HEK293T (cell line): Measurements from ENCODE around the gene ELF1.

Experiments used
- FOXK2 ChIP-seq: fragments of 450-650 bp; IDR thresholded peaks from 2 replicates; pipeline ENCODE4 v1.6.1; 2016; ENCODE audit warnings: mild to moderate bottlenecking
- FOXM1 ChIP-seq: fragments of 450-650 bp; IDR thresholded peaks from 2 replicates; pipeline ENCODE4 v1.6.1; 2017; ENCODE audit warnings: mild to moderate bottlenecking, borderline replicate concordance
- SUZ12 ChIP-seq: fragments of 450-650 bp; IDR thresholded peaks from 2 replicates; pipeline ENCODE4 v1.6.1; 2016; ENCODE audit warnings: mild to moderate bottlenecking

DNA sequence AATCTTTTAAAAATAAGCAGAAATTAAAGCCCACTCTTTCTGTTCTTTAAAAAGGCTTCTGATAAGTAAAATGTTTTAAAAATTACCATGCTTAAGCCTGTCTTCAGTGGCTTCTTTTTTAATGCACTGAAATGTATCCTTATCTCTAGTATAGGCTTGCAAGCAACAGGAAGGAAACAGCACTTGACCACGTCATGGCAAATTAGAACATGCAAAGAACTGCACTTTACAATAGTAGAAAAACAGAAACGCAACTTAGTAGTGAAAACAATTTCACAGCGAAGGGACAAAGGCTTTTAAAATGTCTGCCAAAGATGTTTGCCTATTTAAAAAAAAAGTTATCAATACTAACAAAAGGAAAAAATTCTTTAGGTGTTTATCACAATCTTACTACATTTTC lies 36.3 kb downstream of the ELF1 start:
- no peak for TF ChIP-seq FOXM1
- no peak for TF ChIP-seq FOXK2
- no peak for TF ChIP-seq SUZ12
